ENCODE measurements around the gene KIF5C. TPM values are rescaled to one million over a fixed set of nuclear protein-coding genes. Genes with fewer than 3 reads are reported as not detected.

KIF5C gene
- polyA plus RNA-seq, 3 donors from 2014 or later, result 0.20 to 1.1 TPM; not detected in 1

DNA sequence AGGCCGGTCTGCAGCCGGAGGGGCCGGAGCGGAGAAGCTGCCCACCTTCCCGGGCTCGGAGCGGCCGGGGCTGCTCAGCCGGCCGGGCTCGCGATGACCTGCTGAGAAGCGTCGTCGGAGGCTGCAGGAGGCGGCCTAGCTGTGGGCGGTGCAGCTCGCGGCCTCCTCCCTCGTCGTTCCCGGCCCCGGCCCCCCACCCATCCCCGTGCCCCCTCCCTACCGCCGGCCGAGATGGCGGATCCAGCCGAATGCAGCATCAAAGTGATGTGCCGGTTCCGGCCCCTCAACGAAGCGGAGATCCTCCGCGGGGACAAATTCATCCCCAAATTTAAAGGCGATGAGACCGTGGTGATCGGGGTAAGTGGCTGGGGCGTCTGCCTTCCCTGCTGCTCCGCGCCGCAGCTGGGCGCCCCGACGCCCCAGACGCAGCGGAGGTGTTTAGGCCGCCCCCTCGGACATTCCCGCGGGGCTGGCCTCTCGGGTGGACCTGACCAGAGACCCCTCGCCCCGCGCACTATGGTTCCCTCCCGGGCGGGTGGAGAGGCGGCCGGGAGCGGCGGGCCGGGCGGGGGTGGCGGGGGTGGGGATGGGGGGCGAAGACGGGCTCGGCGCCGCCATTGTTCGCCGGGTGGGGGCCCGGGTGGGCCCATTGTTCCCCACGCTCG is 492 bp downstream of the KIF5C start:
- Mint-ChIP-seq H3K27me3 (ENCODE audit: low read depth in 3 of 3) (peaks cover 22 to 30% (median 25%) of the 10 kb centered on the region in 3 donors), H3K4me3 (peak overlapping the region in 4 of 5 donors; percentile 25 to 70 (median 55)), H3K27ac (no peak overlapping the region), H3K4me1 (peaks cover 14 to 20% of the 10 kb centered on the region in 2 donors), H3K9me3 (peaks cover 0 to 5% (median 1%) of the 10 kb centered on the region in 6 donors), H3K36me3 (peaks cover 0 to 3% (median 0%) of the 10 kb centered on the region in 3 donors)
- peak in 1 of 3 donors; percentile 6 for DNase-seq

DNA sequence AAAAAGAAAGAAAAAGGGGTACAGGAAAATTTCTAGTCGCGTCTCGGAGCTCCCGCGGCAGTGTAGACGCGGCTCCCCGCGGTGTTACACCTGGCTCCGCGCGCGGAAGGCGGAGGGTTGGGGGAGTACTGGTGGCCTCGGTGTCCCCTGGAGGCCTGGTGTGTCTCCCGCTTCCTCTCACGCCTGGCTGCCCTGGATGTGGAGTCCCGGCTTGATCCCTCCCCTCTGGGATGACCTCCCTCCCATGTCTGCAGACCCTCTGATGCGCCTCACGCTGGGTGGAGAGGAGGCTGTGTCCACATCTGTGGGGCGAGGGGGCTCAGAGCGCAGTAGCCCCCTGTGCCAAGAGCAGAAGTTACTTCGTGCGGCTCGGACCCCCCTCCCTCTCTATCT is 1.2 kb downstream of the KIF5C start:
- Mint-ChIP-seq H3K9me3 (peaks cover 0 to 7% (median 2%) of the 10 kb centered on the region in 6 donors), H3K36me3 (peaks cover 0 to 3% (median 3%) of the 10 kb centered on the region in 3 donors), H3K4me1 (peaks cover 14 to 20% of the 10 kb centered on the region in 2 donors), H3K27ac (no peak overlapping the region), H3K4me3 (peak overlapping the region; percentile 59 to 73 (median 68)), H3K27me3 (ENCODE audit: low read depth in 3 of 3) (peaks cover 22 to 33% (median 22%) of the 10 kb centered on the region in 3 donors)
- DNase-seq, result no peak

DNA sequence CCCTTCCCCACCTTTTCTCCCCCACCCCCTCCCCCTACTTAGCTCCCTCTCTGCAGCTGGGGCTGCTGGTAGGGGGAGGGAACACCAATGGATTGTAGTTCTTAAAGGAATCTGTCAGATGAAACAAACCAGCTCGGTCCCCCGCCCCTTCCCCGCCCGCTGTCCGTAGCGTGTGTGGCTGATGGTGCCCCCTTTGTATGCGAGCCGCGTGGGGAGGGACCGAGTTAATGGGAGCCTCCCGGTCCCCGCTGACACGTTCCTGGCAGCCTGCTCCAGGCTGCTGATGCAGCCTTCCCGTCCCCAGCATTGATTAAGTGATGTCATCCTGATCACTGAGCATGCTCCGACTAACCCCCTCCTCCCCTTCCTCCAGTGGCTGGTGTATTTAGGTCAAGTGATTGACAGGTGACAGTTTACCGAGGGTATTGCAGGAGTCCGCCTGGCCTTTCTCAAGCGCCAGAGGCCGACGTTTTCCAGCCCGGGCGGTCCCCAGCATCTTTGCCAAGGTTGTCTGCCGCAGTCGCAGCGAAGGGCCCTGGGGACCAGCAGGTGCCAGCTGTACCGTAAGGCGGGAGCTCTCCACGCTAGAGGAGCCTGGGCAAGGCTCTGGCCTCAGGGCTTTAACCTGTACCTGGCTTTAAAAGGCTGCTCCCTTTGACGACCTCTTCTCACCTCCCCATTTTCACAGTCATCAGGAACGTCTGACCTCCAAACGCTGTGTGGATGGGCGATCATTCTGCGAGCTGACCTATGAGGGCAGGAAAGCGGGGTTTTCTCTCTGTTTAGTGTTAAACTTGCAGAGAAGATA is 1.8 kb downstream of the KIF5C start:
- peak overlapping the region in 1 of 6 donors; percentile 11 for H3K27ac Mint-ChIP-seq
- H3K36me3 Mint-ChIP-seq, result peaks cover 0 to 3% (median 3%) of the 10 kb centered on the region in 3 donors
- peaks cover 14 to 20% of the 10 kb centered on the region in 2 donors for H3K4me1 Mint-ChIP-seq
- peaks cover 0 to 7% (median 2%) of the 10 kb centered on the region in 6 donors for H3K9me3 Mint-ChIP-seq
- peak in 1 of 3 donors; percentile 19 for DNase-seq
- peaks cover 21 to 31% (median 22%) of the 10 kb centered on the region in 3 donors for H3K27me3 Mint-ChIP-seq (ENCODE audit: low read depth in 3 of 3)
- peak overlapping the region; percentile 66 to 72 (median 70) for H3K4me3 Mint-ChIP-seq

- Mint-ChIP-seq H3K27ac (no peak overlapping the region), H3K9me3 (peaks cover 0 to 6% (median 2%) of the 10 kb centered on the region in 6 donors), H3K27me3 (ENCODE audit: low read depth in 3 of 3) (peaks cover 21 to 28% (median 22%) of the 10 kb centered on the region in 3 donors), H3K4me1 (peaks cover 14 to 20% of the 10 kb centered on the region in 2 donors), H3K36me3 (peaks cover 0 to 3% (median 3%) of the 10 kb centered on the region in 3 donors), H3K4me3 (peak overlapping the region; percentile 38 to 72 (median 70))
- DNase-seq, result no peak
Observed at GRCh38 chr2:148877403-148877740, 2.3 kb downstream of the KIF5C start.

DNA sequence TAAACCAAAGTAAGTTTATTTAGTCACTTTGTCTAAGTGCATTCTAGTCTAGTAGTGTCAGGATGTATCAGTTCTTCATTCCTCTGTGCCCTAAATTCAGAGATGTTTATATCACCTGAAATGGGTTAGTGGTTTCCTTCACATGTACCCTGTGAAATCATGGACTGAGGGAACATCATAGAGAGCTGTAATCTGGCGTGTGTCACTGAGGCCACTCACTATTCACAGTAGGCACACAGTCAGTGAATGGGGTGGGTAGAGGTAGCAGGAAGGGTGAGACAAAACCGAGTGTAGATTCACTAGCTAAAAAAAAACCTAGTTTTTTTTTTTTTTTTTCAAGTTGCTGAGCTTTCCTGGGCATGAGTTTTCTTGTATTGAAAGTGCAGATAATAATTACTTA is 5.6 kb downstream of the KIF5C start:
- Mint-ChIP-seq H3K4me1 (peaks cover 9 to 13% of the 10 kb centered on the region in 2 donors), H3K36me3 (peaks cover 0 to 3% (median 0%) of the 10 kb centered on the region in 3 donors), H3K27ac (no peak overlapping the region), H3K9me3 (peaks cover 0 to 4% (median 2%) of the 10 kb centered on the region in 6 donors), H3K4me3 (no peak overlapping the region), H3K27me3 (ENCODE audit: low read depth in 3 of 3) (peaks cover 14 to 22% (median 17%) of the 10 kb centered on the region in 3 donors)
- DNase-seq, result no peak

- H3K36me3 Mint-ChIP-seq, result peaks cover 0 to 3% (median 0%) of the 10 kb centered on the region in 3 donors
- H3K4me1 Mint-ChIP-seq, result peaks cover 2 to 4% of the 10 kb centered on the region in 2 donors
- H3K27ac Mint-ChIP-seq, result no peak overlapping the region
- no peak overlapping the region for H3K4me3 Mint-ChIP-seq
- no peak for DNase-seq
- H3K27me3 Mint-ChIP-seq (ENCODE audit: low read depth in 3 of 3), result peaks cover 9 to 18% (median 13%) of the 10 kb centered on the region in 3 donors
- H3K9me3 Mint-ChIP-seq, result peaks cover 0 to 4% (median 2%) of the 10 kb centered on the region in 6 donors
Observed at GRCh38 chr2:148882051-148882450, 7.0 kb downstream of the KIF5C start.

GRCh38 chr2:148885209-148885608 is 10.2 kb downstream of the KIF5C start:
- Mint-ChIP-seq H3K27me3 (ENCODE audit: low read depth in 3 of 3) (peaks cover 7 to 17% (median 11%) of the 10 kb centered on the region in 3 donors), H3K4me1 (peaks cover 16 to 20% of the 10 kb centered on the region in 2 donors), H3K36me3 (peaks cover 0 to 3% (median 0%) of the 10 kb centered on the region in 3 donors), H3K27ac (no peak overlapping the region), H3K9me3 (peaks cover 0 to 6% (median 2%) of the 10 kb centered on the region in 6 donors), H3K4me3 (no peak overlapping the region)
- DNase-seq, result no peak

- H3K4me3 Mint-ChIP-seq, result no peak overlapping the region
- no peak for DNase-seq
- H3K27ac Mint-ChIP-seq, result no peak overlapping the region
- peaks cover 0 to 5% (median under 1%) of the 10 kb centered on the region in 6 donors for H3K9me3 Mint-ChIP-seq
- H3K4me1 Mint-ChIP-seq, result peaks cover 16 to 20% of the 10 kb centered on the region in 2 donors
- H3K36me3 Mint-ChIP-seq, result peaks cover 0 to 2% (median 0%) of the 10 kb centered on the region in 3 donors
- peaks cover 7 to 14% (median 11%) of the 10 kb centered on the region in 3 donors for H3K27me3 Mint-ChIP-seq (ENCODE audit: low read depth in 3 of 3)
Observed at GRCh38 chr2:148885988-148886387, 11.0 kb downstream of the KIF5C start.

GRCh38 chr2:148887350-148888002 is 12.4 kb downstream of the KIF5C start:
- no peak overlapping the region for H3K27ac Mint-ChIP-seq
- no peaks in the 10 kb centered on the region for H3K36me3 Mint-ChIP-seq
- peaks cover 7 to 14% (median 14%) of the 10 kb centered on the region in 3 donors for H3K27me3 Mint-ChIP-seq (ENCODE audit: low read depth in 3 of 3)
- peaks cover 0 to 5% (median 3%) of the 10 kb centered on the region in 6 donors for H3K9me3 Mint-ChIP-seq
- peaks cover 16 to 20% of the 10 kb centered on the region in 2 donors for H3K4me1 Mint-ChIP-seq
- H3K4me3 Mint-ChIP-seq, result peak overlapping the region; percentile 75 to 86 (median 83)
- no peak for DNase-seq

DNA sequence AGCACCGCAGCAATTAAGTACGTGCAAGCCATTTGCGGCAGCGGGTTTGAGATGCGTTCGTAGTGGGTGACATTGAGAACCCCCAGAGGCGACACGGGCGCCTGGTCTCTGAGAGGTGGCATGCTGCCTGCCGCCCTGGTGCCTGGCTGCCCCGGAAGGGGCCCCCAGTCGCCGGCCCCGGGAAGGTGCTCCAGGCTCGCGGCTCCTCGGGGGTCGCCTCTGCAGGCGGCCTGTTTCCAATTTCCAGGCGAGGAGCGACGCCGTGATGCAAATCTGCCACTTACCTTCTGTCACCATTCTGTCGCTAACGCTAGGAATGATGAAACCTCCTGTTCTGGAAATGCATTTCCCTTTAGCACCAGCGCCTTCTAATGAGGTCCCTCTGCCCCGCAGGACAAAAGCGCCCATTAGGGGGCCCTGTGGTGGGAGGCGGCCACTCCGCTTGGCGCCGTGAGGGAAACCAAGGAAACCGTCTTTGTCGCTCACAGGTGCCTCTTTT is 13.0 kb downstream of the KIF5C start:
- peaks cover 2 to 10% (median 5%) of the 10 kb centered on the region in 6 donors for H3K9me3 Mint-ChIP-seq
- H3K36me3 Mint-ChIP-seq, result no peaks in the 10 kb centered on the region
- no peak for DNase-seq
- peaks cover 4 to 14% (median 14%) of the 10 kb centered on the region in 3 donors for H3K27me3 Mint-ChIP-seq (ENCODE audit: low read depth in 3 of 3)
- peak overlapping the region; percentile 75 to 86 (median 83) for H3K4me3 Mint-ChIP-seq
- peaks cover 16 to 20% of the 10 kb centered on the region in 2 donors for H3K4me1 Mint-ChIP-seq
- H3K27ac Mint-ChIP-seq, result no peak overlapping the region

- DNase-seq, result no peak
- Mint-ChIP-seq H3K27me3 (ENCODE audit: low read depth in 3 of 3) (peaks cover 4 to 14% (median 14%) of the 10 kb centered on the region in 3 donors), H3K36me3 (no peaks in the 10 kb centered on the region), H3K4me1 (peaks cover 16 to 24% of the 10 kb centered on the region in 2 donors), H3K27ac (no peak overlapping the region), H3K4me3 (peak overlapping the region in 3 of 5 donors; percentile 60 to 85 (median 70)), H3K9me3 (peaks cover 5 to 15% (median 9%) of the 10 kb centered on the region in 6 donors)
Observed at GRCh38 chr2:148888986-148889385, 14.0 kb downstream of the KIF5C start.

DNA sequence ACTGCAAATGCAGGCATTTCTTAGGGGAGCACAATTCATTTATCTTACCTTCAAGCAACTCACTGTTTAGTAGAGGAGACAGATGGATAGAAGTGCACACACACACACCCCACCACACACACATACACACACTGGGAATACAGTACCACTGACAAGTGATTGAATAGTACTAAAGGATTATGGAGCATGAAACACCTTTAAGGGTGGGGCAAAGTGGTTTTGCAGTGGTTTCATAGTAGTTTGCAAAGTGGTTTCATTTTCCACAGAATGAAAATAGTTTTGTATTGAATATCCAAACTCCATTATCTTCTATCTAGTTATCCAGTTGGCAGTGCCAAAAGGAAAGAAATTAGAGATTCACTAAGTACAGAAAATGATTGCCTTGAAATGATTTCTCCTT is 18.9 kb downstream of the KIF5C start:
- Mint-ChIP-seq H3K27ac (no peak overlapping the region), H3K4me3 (no peak overlapping the region), H3K27me3 (ENCODE audit: low read depth in 3 of 3) (peaks cover 6 to 7% (median 6%) of the 10 kb centered on the region in 3 donors), H3K9me3 (peaks cover 5 to 15% (median 9%) of the 10 kb centered on the region in 6 donors), H3K4me1 (peaks cover 0 to 6% of the 10 kb centered on the region in 2 donors), H3K36me3 (no peaks in the 10 kb centered on the region)
- no peak for DNase-seq

GRCh38 chr2:148896136-148896535 is 21.1 kb downstream of the KIF5C start:
- no peak for DNase-seq
- Mint-ChIP-seq H3K4me1 (peaks cover 0 to 5% of the 10 kb centered on the region in 2 donors), H3K9me3 (peaks cover 2 to 15% (median 9%) of the 10 kb centered on the region in 6 donors), H3K27ac (no peak overlapping the region), H3K36me3 (no peaks in the 10 kb centered on the region), H3K4me3 (no peak overlapping the region), H3K27me3 (ENCODE audit: low read depth in 3 of 3) (peaks cover 0 to 5% (median 2%) of the 10 kb centered on the region in 3 donors)
